Measurements from ENCODE around the gene PPP1R2. TPM values are rescaled to one million over a fixed set of nuclear protein-coding genes. Genes with fewer than 3 reads are reported as not detected.

PPP1R2 gene
- total RNA-seq, 1 experiment from 2014 or later, result 248 TPM

Small RNA genes lying within 50 kb of the gene (small RNA-seq; reads per million reads assigned to genes)
- gene RN7SL73P, result not detected
- not detected for gene RNU6ATAC24P

Other genes with a start within 250 kb of the PPP1R2 start
- gene ACAP2, start 100.3 kb downstream of the PPP1R2 start, total RNA-seq (2014; rRNA removed; shearing (Covaris generic); ENCODE audit: low replicate concordance), result 188 and 260 TPM in 2 replicates
- gene APOD, start 40.6 kb upstream of the PPP1R2 start, total RNA-seq (2014; rRNA removed; shearing (Covaris generic); ENCODE audit: low replicate concordance), result 0.18 TPM in 1 of 2 replicates, not detected in the other
- gene MUC20, start 177.7 kb upstream of the PPP1R2 start, total RNA-seq (2014; rRNA removed; shearing (Covaris generic); ENCODE audit: low replicate concordance), result 0.22 and 1.6 TPM in 2 replicates

Data from Karpas-422 (cell line).